HFFc6 (cell line): Measurements from ENCODE around the gene PEX11G. TPM values are rescaled to one million over a fixed set of nuclear protein-coding genes. Genes with fewer than 3 reads are reported as not detected.
A peak's percentile ranks its signal among the peaks of the same experiment; 100 is the strongest.

Source experiments
- DNase-seq: peaks from one replicate; pipeline ENCODE4 v3.0.0-alpha.2; 2018
- H3K27ac Mint-ChIP-seq: 2 replicates; pipeline ENCODE4 v1.8.0; 2020; ENCODE audit warnings: mild to moderate bottlenecking, mixed read lengths
- H3K27me3 Mint-ChIP-seq: 2 replicates; pipeline ENCODE4 v1.8.0; 2021; ENCODE audit warnings: mild to moderate bottlenecking, moderate library complexity, mixed read lengths; ENCODE audit not compliant: insufficient read depth
- H3K36me3 Mint-ChIP-seq: 2 replicates; pipeline ENCODE4 v1.8.0; 2021; ENCODE audit warnings: low read depth, mixed read lengths
- H3K4me1 Mint-ChIP-seq: 2 replicates; pipeline ENCODE4 v1.8.0; 2020; ENCODE audit warnings: low read depth, mixed read lengths
- H3K4me3 Mint-ChIP-seq: 2 replicates; pipeline ENCODE4 v1.8.0; 2020; ENCODE audit warnings: mild to moderate bottlenecking, moderate library complexity, mixed read lengths
- H3K9me3 Mint-ChIP-seq: 2 replicates; pipeline ENCODE4 v1.8.0; 2020; ENCODE audit warnings: mild to moderate bottlenecking, mixed read lengths
- total RNA-seq, 6 experiments: library from RNA; stranded (reverse); fragmentation: NEBNext Ultra II Directional; extraction: Animal tissue kit (Norgen Biotek cat#: 25700); gene quantifications; 2 replicates in 1 of 6; 3 replicates in 5 of 6; pipeline ENCODE4 v1.2.3, GENCODE V29; 2021
- TF ChIP-seq, protein P1 (sequence below): fragments of 200-600 bp; sonication (generic); IDR thresholded peaks from 2 replicates; pipeline ENCODE4 v1.5.0; 2021; ENCODE audit warnings: antibody characterized with exemption, mild to moderate bottlenecking

The PEX11G gene
- total RNA-seq, 6 experiments from 2014 or later = 0.51 to 2.8 (median 1.0) TPM

DNA sequence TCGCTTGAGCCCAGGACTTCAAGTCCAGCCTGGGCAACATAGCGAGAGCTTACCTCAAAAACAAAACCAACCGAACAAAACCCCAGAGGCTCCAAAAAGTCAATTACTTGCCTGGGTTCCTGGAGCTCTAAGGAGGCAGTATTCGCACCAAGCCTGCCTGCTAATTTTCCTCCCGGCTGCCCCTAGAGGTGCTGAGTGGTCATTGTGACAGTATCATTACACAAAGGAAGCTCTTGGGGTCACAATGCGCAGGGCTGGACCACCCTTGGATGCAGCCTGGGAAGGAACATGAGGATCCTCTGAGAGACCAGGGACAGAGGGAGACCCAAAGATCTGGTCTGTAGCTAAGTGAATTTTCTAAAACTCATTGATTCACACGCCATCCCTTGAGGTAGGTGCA is 8.5 kb upstream of the PEX11G start:
- Mint-ChIP-seq H3K4me3 (no peak overlapping the region), H3K4me1 (peaks cover 22% of the 10 kb centered on the region), H3K9me3 (no peaks in the 10 kb centered on the region), H3K27ac (no peak overlapping the region), H3K27me3 (peaks cover 22% of the 10 kb centered on the region), H3K36me3 (no peaks in the 10 kb centered on the region)
- TF ChIP-seq, protein P1, sequence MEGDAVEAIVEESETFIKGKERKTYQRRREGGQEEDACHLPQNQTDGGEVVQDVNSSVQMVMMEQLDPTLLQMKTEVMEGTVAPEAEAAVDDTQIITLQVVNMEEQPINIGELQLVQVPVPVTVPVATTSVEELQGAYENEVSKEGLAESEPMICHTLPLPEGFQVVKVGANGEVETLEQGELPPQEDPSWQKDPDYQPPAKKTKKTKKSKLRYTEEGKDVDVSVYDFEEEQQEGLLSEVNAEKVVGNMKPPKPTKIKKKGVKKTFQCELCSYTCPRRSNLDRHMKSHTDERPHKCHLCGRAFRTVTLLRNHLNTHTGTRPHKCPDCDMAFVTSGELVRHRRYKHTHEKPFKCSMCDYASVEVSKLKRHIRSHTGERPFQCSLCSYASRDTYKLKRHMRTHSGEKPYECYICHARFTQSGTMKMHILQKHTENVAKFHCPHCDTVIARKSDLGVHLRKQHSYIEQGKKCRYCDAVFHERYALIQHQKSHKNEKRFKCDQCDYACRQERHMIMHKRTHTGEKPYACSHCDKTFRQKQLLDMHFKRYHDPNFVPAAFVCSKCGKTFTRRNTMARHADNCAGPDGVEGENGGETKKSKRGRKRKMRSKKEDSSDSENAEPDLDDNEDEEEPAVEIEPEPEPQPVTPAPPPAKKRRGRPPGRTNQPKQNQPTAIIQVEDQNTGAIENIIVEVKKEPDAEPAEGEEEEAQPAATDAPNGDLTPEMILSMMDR = peak; percentile 63
- no peak for DNase-seq

DNA sequence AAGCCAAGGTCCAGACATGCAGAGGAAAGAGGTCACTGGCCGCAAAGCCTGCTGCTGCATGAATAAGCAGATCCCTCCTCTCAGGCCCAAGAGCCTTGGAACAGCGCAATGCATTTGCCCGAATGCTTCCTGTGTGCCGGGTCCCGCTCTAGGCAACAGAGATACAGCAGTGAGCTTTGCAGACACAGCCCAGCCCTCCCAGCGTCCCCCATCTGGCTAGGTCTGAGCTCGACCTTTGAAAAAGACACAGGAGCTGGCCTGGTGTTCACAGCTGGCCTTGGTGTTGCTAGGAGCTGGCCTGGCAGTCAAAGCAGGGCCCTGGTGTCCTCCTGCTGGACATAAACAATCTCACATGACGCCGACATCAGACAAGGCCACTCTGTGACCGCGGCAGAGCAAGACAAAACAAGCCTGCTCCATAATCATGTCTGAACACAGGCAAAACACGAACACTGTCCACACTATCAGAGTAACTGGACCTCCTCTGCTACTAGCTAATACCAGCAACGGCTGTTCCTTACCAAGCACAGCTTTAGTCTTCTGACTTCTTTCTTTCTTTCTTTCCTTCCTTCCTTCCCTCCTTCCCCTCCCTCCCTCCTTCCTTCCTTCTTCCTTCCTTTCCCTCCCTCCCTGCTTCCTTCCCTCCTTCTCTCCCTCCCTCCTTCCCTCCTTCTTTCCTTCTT is 5.7 kb upstream of the PEX11G start:
- H3K27me3 Mint-ChIP-seq = peaks cover 10% of the 10 kb centered on the region
- H3K4me1 Mint-ChIP-seq = peaks cover 27% of the 10 kb centered on the region
- TF ChIP-seq, protein P1 = peak; percentile 41
- no peaks in the 10 kb centered on the region for H3K36me3 Mint-ChIP-seq
- no peak for DNase-seq
- H3K27ac Mint-ChIP-seq = peak overlapping the region; percentile 69; the same call in 1 of the 2 replicates
- H3K4me3 Mint-ChIP-seq = peak overlapping the region; percentile 24; the same call in 1 of the 2 replicates
- no peaks in the 10 kb centered on the region for H3K9me3 Mint-ChIP-seq

DNA sequence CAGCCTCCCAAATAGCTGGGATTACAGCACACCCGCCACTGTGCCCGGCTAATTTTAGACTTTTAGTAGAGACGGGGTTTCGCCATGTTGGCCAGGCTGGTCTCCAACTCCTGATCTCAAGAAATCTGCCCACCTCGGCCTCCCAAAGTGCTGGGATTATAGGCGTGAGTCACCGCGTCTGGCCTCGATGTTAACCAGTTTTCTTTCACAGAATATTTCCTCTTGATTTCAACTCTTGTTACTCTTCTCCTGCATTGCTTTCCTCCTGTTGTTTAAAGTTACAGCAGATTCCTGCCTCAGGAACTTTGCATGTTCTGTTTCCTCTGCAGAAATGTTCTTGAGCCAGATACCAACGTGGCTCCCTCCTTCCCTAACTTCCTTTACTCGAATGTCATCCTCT is 3.7 kb upstream of the PEX11G start:
- peaks cover 2% of the 10 kb centered on the region for H3K27me3 Mint-ChIP-seq
- peaks cover 33% of the 10 kb centered on the region for H3K4me1 Mint-ChIP-seq
- TF ChIP-seq, protein P1 = no peak
- H3K36me3 Mint-ChIP-seq = no peaks in the 10 kb centered on the region
- no peak overlapping the region for H3K4me3 Mint-ChIP-seq
- no peak for DNase-seq
- H3K27ac Mint-ChIP-seq = no peak overlapping the region
- H3K9me3 Mint-ChIP-seq = no peaks in the 10 kb centered on the region

DNA sequence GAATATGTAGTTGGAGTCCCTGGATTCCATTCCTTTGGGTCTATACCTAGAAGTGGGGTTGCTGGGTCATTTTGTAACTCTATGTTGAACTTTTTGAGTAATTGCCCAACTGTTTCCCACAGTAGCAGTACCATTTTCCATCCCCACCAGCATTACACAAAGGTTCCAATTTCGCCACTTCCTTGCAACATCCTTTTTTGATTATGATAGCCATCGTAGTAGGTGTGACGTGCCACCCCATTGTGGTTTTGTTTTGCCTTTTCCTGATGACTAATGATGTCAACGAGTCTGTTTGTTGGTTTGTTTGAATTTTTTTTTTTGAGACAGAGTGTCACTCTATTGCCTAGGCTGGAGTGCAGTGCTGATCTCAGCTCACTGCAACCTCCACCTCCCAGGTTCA is 3.3 kb upstream of the PEX11G start:
- Mint-ChIP-seq H3K27me3 (no peaks in the 10 kb centered on the region; the same call in none of the 2 replicates), H3K27ac (no peak overlapping the region), H3K4me1 (peaks cover 33% of the 10 kb centered on the region), H3K36me3 (no peaks in the 10 kb centered on the region), H3K4me3 (no peak overlapping the region), H3K9me3 (no peaks in the 10 kb centered on the region)
- DNase-seq = no peak
- TF ChIP-seq, protein P1 = no peak

DNA sequence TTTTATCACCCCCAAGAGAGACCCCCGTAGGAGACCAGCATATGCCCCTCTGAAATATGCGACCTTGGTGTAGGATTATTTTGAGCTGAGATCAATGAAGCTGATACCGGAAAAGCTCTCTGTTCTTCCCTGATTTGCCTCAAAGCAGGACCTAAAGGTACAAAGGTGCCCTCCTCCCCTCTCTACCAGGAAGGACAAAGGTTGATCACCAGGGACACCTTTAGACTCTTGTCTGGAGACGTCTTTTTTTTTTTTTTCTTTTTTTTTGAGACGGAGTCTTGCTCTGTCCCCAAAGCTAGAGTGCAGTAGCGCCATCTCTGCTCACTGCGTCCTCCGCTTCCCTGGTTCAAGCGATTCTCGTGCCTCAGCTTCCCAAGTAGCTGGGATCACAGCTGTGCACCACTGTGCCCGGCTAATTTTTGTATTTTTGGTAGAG is 792 bp upstream of the PEX11G start:
- Mint-ChIP-seq H3K4me1 (peaks cover 24% of the 10 kb centered on the region), H3K27me3 (no peaks in the 10 kb centered on the region; the same call in 1 of the 2 replicates), H3K36me3 (no peaks in the 10 kb centered on the region), H3K27ac (peak overlapping the region; percentile 68; the same call in 1 of the 2 replicates), H3K4me3 (peak overlapping the region; percentile 82), H3K9me3 (no peaks in the 10 kb centered on the region)
- TF ChIP-seq, protein P1 = no peak
- DNase-seq = no peak
